ENCODE measurements around the gene NAALADL2. TPM values are rescaled to one million over a fixed set of nuclear protein-coding genes. Genes with fewer than 3 reads are reported as not detected.

Gene NAALADL2
- total RNA-seq, 4 donors from 2014 or later = 0.26 to 218 (median 17.4) TPM

GRCh38 chr3:175274474-175275218 lies 415.5 kb downstream of the NAALADL2 start:
- DNase-seq = no peak
- no peaks in the 10 kb centered on the region for H3K36me3 ChIP-seq
- H3K9me3 ChIP-seq = no peaks in the 10 kb centered on the region
- no peaks in the 10 kb centered on the region for H3K4me1 ChIP-seq
- no peak overlapping the region for H3K27ac ChIP-seq
- TF ChIP-seq CTCF (IDR thresholded peaks at IDR 0.05) = no peak
- H3K27me3 ChIP-seq = no peaks in the 10 kb centered on the region
- intact Hi-C loops (cut with DNase I; ENCODE audit: low total_unique reads) = no loop called here
- no peak overlapping the region for H3K4me3 ChIP-seq

DNA sequence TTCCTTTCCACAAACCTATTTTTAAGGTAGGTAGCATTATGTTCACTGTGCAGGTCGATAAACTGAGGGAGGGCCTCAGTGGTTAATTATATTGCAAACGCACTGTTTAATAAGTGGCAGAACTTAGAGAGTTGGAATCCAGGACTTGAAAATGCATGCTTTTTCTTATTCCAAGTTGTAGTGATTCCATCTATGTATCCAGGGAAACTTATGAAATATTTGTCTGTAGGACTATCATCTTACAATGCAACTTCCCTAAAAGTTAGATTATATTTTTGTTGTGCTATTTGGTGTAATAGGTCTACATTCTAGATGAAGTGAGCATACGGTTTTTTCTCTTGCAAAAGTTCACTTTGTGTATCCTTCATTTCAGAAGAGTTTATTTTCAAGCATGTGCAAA lies 419.5 kb downstream of the NAALADL2 start:
- Histone ChIP-seq H3K27me3 (no peaks in the 10 kb centered on the region), H3K9me3 (no peaks in the 10 kb centered on the region), H3K27ac (no peak overlapping the region), H3K36me3 (no peaks in the 10 kb centered on the region), H3K4me3 (no peak overlapping the region), H3K4me1 (no peaks in the 10 kb centered on the region)
- intact Hi-C loops (cut with DNase I; ENCODE audit: low total_unique reads) = no loop called here
- DNase-seq = no peak
- TF ChIP-seq CTCF (IDR thresholded peaks at IDR 0.05) (no peak), POLR2A (IDR thresholded peaks at IDR 0.05) (no peak)

DNA sequence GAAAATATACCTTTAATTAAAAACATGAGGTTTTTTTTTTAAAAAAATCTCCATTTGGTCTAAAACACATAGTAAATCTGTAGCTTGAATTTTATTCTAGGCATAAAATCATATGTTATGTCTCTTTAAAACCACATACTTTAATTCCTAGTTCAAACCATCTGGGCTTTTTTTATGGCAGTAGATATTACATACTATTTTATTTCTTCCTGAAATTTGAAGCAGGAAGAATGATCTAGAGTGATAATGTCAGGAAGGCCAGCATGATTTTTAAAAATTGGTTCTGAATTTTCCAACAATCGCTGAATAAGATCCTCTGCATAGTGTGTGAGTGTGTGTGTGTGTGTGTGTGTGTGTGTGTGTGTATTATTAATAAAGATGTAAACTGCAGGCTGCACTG lies 420.3 kb downstream of the NAALADL2 start:
- Histone ChIP-seq H3K9me3 (no peaks in the 10 kb centered on the region), H3K36me3 (no peaks in the 10 kb centered on the region), H3K4me3 (no peak overlapping the region), H3K27me3 (no peaks in the 10 kb centered on the region), H3K4me1 (no peaks in the 10 kb centered on the region), H3K27ac (no peak overlapping the region)
- DNase-seq = no peak
- intact Hi-C loops (cut with DNase I; ENCODE audit: low total_unique reads) = no loop called here
- TF ChIP-seq POLR2A (IDR thresholded peaks at IDR 0.05) (no peak), CTCF (IDR thresholded peaks at IDR 0.05) (no peak)

- Histone ChIP-seq H3K4me3 (no peak overlapping the region), H3K36me3 (no peaks in the 10 kb centered on the region), H3K27me3 (no peaks in the 10 kb centered on the region), H3K4me1 (no peaks in the 10 kb centered on the region), H3K9me3 (no peaks in the 10 kb centered on the region), H3K27ac (no peak overlapping the region)
- intact Hi-C loops (cut with DNase I; ENCODE audit: low total_unique reads) = no loop called here
- no peak for DNase-seq
- no peak for TF ChIP-seq CTCF (IDR thresholded peaks at IDR 0.05)
- TF ChIP-seq POLR2A (IDR thresholded peaks at IDR 0.05) = no peak
These were observed 420.8 kb downstream of the NAALADL2 start for GRCh38 chr3:175279911-175280310.

DNA sequence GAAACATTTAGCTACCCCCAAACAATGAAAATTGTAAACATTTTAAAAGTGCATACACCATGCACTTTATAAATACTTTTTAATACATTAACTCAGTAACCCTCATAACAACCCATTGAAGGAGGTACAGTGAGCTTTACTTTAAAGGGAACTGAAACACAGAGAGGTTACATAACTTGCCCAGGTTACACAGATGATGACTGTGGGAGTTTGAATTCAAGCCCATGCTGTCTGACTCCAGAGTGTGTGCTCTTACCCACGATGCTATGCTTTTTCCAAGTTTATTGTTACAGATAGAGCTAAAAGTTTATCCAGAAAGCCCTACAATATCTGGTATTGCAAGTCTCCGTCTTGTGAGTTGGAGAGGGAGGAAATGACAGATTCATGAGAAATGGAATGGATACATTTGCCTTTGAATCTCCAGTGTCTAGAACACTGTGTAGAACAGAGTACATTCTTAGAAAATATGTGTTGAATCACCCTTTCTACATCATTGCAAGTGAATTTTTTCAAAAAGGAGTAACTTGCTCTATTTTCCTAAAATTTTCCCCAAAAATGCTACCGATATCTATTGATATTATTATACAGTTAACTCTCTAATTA lies 428.3 kb downstream of the NAALADL2 start:
- Histone ChIP-seq H3K9me3 (no peaks in the 10 kb centered on the region), H3K4me1 (peaks cover 0 to 4% of the 10 kb centered on the region in 2 donors), H3K27ac (no peak overlapping the region), H3K27me3 (no peaks in the 10 kb centered on the region), H3K4me3 (no peak overlapping the region), H3K36me3 (no peaks in the 10 kb centered on the region)
- no peak for TF ChIP-seq POLR2A (IDR thresholded peaks at IDR 0.05)
- no peak for DNase-seq
- intact Hi-C loops (cut with DNase I; ENCODE audit: low total_unique reads) = no loop called here

Measured in uterus (tissue), 4 donors.